H9 (cell line): ENCODE results near the gene SRGAP3. TPM values are rescaled to one million over a fixed set of nuclear protein-coding genes. Genes with fewer than 3 reads are reported as not detected.

ENCODE experiments used
- DNase-seq: peaks from one replicate; pipeline ENCODE4 v3.0.0-alpha.2; 2017
- H2AFZ ChIP-seq: one replicate; pipeline ENCODE4 v1.6.1; 2013; ENCODE audit warnings: mild to moderate bottlenecking, low read length, control low read depth, moderate library complexity
- H2AK5ac ChIP-seq: 2 replicates; pipeline ENCODE4 v1.6.1; 2013; ENCODE audit warnings: low read length, control low read depth, mixed read lengths; ENCODE audit not compliant: insufficient read length
- H2BK120ac ChIP-seq: one replicate; pipeline ENCODE4 v1.6.1; 2013; ENCODE audit warnings: low read depth, mild to moderate bottlenecking, low read length, control low read depth, inconsistent platforms; ENCODE audit not compliant: poor library complexity, severe bottlenecking
- H2BK12ac ChIP-seq: 2 replicates; pipeline ENCODE4 v1.6.1; 2013; ENCODE audit warnings: low read length, control low read depth, mixed read lengths, low read depth; ENCODE audit not compliant: insufficient read length
- H2BK15ac ChIP-seq: 2 replicates; pipeline ENCODE4 v1.6.1; 2013; ENCODE audit warnings: low read depth, low read length, control low read depth
- H2BK20ac ChIP-seq: one replicate; pipeline ENCODE4 v1.6.1; 2013; ENCODE audit warnings: low read depth, mild to moderate bottlenecking, low read length, control low read depth, inconsistent platforms; ENCODE audit not compliant: poor library complexity, severe bottlenecking
- H2BK5ac ChIP-seq: 2 replicates; pipeline ENCODE4 v1.6.1; 2013; ENCODE audit warnings: low read length, control low read depth, mixed read lengths; ENCODE audit not compliant: insufficient read length
- H3K14ac ChIP-seq: 2 replicates; pipeline ENCODE4 v1.6.1; 2013; ENCODE audit warnings: low read length, control low read depth; ENCODE audit not compliant: insufficient read depth
- H3K18ac ChIP-seq: 2 replicates; pipeline ENCODE4 v1.6.1; 2013; ENCODE audit warnings: low read depth, mild to moderate bottlenecking, mixed read lengths, low read length, control low read depth; ENCODE audit not compliant: insufficient read length
- H3K23ac ChIP-seq: 2 replicates; pipeline ENCODE4 v1.6.1; 2013; ENCODE audit warnings: low read length, control low read depth, mixed read lengths, low read depth; ENCODE audit not compliant: insufficient read length
- H3K23me2 ChIP-seq: 2 replicates; pipeline ENCODE4 v1.6.1; 2013; ENCODE audit warnings: low read depth, mild to moderate bottlenecking, mixed read lengths, low read length, control low read depth; ENCODE audit not compliant: insufficient read length, poor library complexity, severe bottlenecking
- H3K27ac ChIP-seq: 2 replicates; pipeline ENCODE4 v1.5.1; 2013; ENCODE audit warnings: low read length, control low read depth, mixed read lengths, low read depth; ENCODE audit not compliant: insufficient read length
- H3K27me3 ChIP-seq: 2 replicates; pipeline ENCODE4 v1.6.1; 2013; ENCODE audit warnings: low read length, control low read depth, inconsistent platforms; ENCODE audit not compliant: insufficient read depth
- H3K4ac ChIP-seq: 2 replicates; pipeline ENCODE4 v1.6.1; 2013; ENCODE audit warnings: low read depth, mild to moderate bottlenecking, control low read depth, inconsistent platforms, low read length, moderate library complexity
- H3K4me1 ChIP-seq: 2 replicates; pipeline ENCODE4 v1.6.1; 2013; ENCODE audit warnings: low read length, control low read depth, inconsistent platforms; ENCODE audit not compliant: insufficient read depth
- H3K4me2 ChIP-seq: 2 replicates; pipeline ENCODE4 v1.6.1; 2013; ENCODE audit warnings: low read length, control low read depth, mixed read lengths; ENCODE audit not compliant: insufficient read length, insufficient read depth
- H3K56ac ChIP-seq: 2 replicates; pipeline ENCODE4 v1.6.1; 2013; ENCODE audit warnings: low read depth, mild to moderate bottlenecking, mixed read lengths, low read length, control low read depth; ENCODE audit not compliant: insufficient read length
- H3K79me1 ChIP-seq: 2 replicates; pipeline ENCODE4 v1.6.1; 2013; ENCODE audit warnings: low read depth, mild to moderate bottlenecking, moderate library complexity, low read length, control low read depth, inconsistent platforms; ENCODE audit not compliant: insufficient read depth, poor library complexity, severe bottlenecking
- H3K79me2 ChIP-seq: 2 replicates; pipeline ENCODE4 v1.6.1; 2013; ENCODE audit warnings: low read length, control low read depth, inconsistent platforms; ENCODE audit not compliant: insufficient read depth
- H3K9ac ChIP-seq: 2 replicates; pipeline ENCODE4 v1.6.1; 2013; ENCODE audit warnings: low read length, control low read depth, mixed read lengths; ENCODE audit not compliant: insufficient read length; ENCODE audit errors: extremely low read depth
- H3K9me3 ChIP-seq: one replicate; pipeline ENCODE4 v1.6.1; 2013; ENCODE audit warnings: low read depth, low read length, inconsistent platforms; ENCODE audit not compliant: control insufficient read depth
- H3T11ph ChIP-seq: one replicate; pipeline ENCODE4 v1.6.1; 2013; ENCODE audit warnings: mild to moderate bottlenecking, low read length, control low read depth, inconsistent platforms
- H4K20me1 ChIP-seq: one replicate; pipeline ENCODE4 v1.6.1; 2013; ENCODE audit not compliant: control insufficient read depth, insufficient read length, insufficient read depth
- H4K5ac ChIP-seq: 2 replicates; pipeline ENCODE4 v1.6.1; 2013; ENCODE audit warnings: low read depth, mild to moderate bottlenecking, mixed read lengths, low read length, control low read depth; ENCODE audit not compliant: insufficient read length
- H4K8ac ChIP-seq: replicated peaks from 2 replicates; pipeline ENCODE4 v1.6.1; 2013; ENCODE audit warnings: low read length, control low read depth, mixed read lengths, low read depth; ENCODE audit not compliant: insufficient read length
- H4K91ac ChIP-seq: 2 replicates; pipeline ENCODE4 v1.6.1; 2013; ENCODE audit warnings: low read depth, mild to moderate bottlenecking, moderate library complexity, mixed read lengths, low read length, control low read depth; ENCODE audit not compliant: insufficient read length
- H3K27ac Mint-ChIP-seq, 3 experiments: 2 replicates in 2 of 3; 3 replicates in 1 of 3; pipeline ENCODE4 v1.8.0; 2020 to 2021; ENCODE audit warnings: mixed read lengths in 3 of 3, mild to moderate bottlenecking in 1 of 3, moderate library complexity in 1 of 3
- H3K27me3 Mint-ChIP-seq: 2 replicates; pipeline ENCODE4 v1.8.0; 2021; ENCODE audit warnings: low read depth, mild to moderate bottlenecking, moderate library complexity, mixed read lengths
- H3K36me3 Mint-ChIP-seq, 3 experiments: 2 replicates in 2 of 3; 3 replicates in 1 of 3; pipeline ENCODE4 v1.8.0; 2020 to 2021; ENCODE audit warnings: low read depth in 3 of 3, mixed read lengths in 3 of 3; ENCODE audit not compliant: insufficient read depth in 1 of 3
- H3K4me1 Mint-ChIP-seq, 2 experiments: 2 replicates each; pipeline ENCODE4 v1.8.0; 2020; ENCODE audit warnings: mixed read lengths in 2 of 2
- H3K4me3 Mint-ChIP-seq, 2 experiments: 2 replicates in 1 of 2; 3 replicates in 1 of 2; pipeline ENCODE4 v1.8.0; 2020 to 2021; ENCODE audit warnings: mild to moderate bottlenecking in 2 of 2, mixed read lengths in 2 of 2, moderate library complexity in 1 of 2
- H3K9me3 Mint-ChIP-seq, 2 experiments: 2 replicates in 1 of 2; 3 replicates in 1 of 2; pipeline ENCODE4 v1.8.0; 2020; ENCODE audit warnings: mild to moderate bottlenecking in 2 of 2, mixed read lengths in 2 of 2, moderate library complexity in 1 of 2
- CTCF ChIP-seq: fragments of 200-600 bp; sonication (generic); conservative IDR thresholded peaks from 3 replicates; pipeline ENCODE4 v1.8.0; 2021; ENCODE audit warnings: antibody characterized with exemption, mild to moderate bottlenecking
- WGBS: extraction: QIAGEN DNeasy Blood & Tissue Kit; methylation state at CpG from one replicate; pipeline ENCODE4 v1.1.7; 2013; ENCODE audit warnings: missing lambda C conversion rate, low lambda C conversion rate, mixed read lengths; ENCODE audit not compliant: insufficient read length; ENCODE audit errors: extremely low coverage; 5-methylcytosine and 5-hydroxymethylcytosine counted together
- total RNA-seq: library from RNA; stranded (reverse); gene quantifications from 2 replicates; pipeline ENCODE4 v1.2.1, GENCODE V29; 2021

Gene SRGAP3
- total RNA-seq, 1 experiment from 2014 or later: 3.4 TPM

- no peak overlapping the region for H4K5ac ChIP-seq
- H3K23ac ChIP-seq: no peak overlapping the region
- H3K18ac ChIP-seq: no peak overlapping the region
- no peak overlapping the region for H3K4me3 Mint-ChIP-seq
- no peak overlapping the region for H4K8ac ChIP-seq
- DNase-seq: no peak
- peak overlapping the region in 1 of 3 experiments; percentile 17; a peak in 1 of 7 replicates for H3K27ac Mint-ChIP-seq
- H2BK5ac ChIP-seq: no peak overlapping the region
- no peaks in the 10 kb centered on the region for H3K79me2 ChIP-seq
- no peak overlapping the region for H4K91ac ChIP-seq
- H3K27me3 ChIP-seq: no peaks in the 10 kb centered on the region
- TF ChIP-seq CTCF: no peak
- no peaks in the 10 kb centered on the region for H3K9me3 Mint-ChIP-seq
- H3K4me2 ChIP-seq: no peak overlapping the region
- no peak overlapping the region for H3K9ac ChIP-seq
- H3K4ac ChIP-seq: no peak overlapping the region
- no peak overlapping the region for H2BK12ac ChIP-seq
- H3K23me2 ChIP-seq: no peaks in the 10 kb centered on the region
- H3K27ac ChIP-seq: no peak overlapping the region
- no peak overlapping the region for H2BK120ac ChIP-seq
- H3K14ac ChIP-seq: no peak overlapping the region
- no peak overlapping the region for H2AK5ac ChIP-seq
- H3K36me3 Mint-ChIP-seq: no peaks in the 10 kb centered on the region; a peak in 1 of 7 replicates
- no peak overlapping the region for H2BK15ac ChIP-seq
- H3K56ac ChIP-seq: no peak overlapping the region
- 0 out of 2 replicates have a peak, but pooled peaks cover 2% of the 10 kb centered on the region for H3K4me1 ChIP-seq
- H3K27me3 Mint-ChIP-seq: no peaks in the 10 kb centered on the region
- no CpG with 5 or more reads among the region's 6 CpGs for WGBS
- peaks cover 46 to 70% of the 10 kb centered on the region in 2 experiments for H3K4me1 Mint-ChIP-seq
- H2BK20ac ChIP-seq: no peak overlapping the region
- H3K9me3 ChIP-seq: no peaks in the 10 kb centered on the region
- no peaks in the 10 kb centered on the region for H3K79me1 ChIP-seq
- H3T11ph ChIP-seq: no peak overlapping the region
- no peaks in the 10 kb centered on the region for H4K20me1 ChIP-seq
- H2AFZ ChIP-seq: no peak overlapping the region
Observed at GRCh38 chr3:9201955-9202354, 47.5 kb downstream of the SRGAP3 start.
